ENCODE results near the gene PUDP. TPM values are rescaled to one million over a fixed set of nuclear protein-coding genes. Genes with fewer than 3 reads are reported as not detected.
A peak's percentile ranks its signal among the peaks of the same experiment; 100 is the strongest.

The PUDP gene
- total RNA-seq, 6 experiments from 2014 or later: 8.8 to 18.4 (median 11.8) TPM

GRCh38 chrX:7132335-7133049 lies 15.5 kb downstream of the PUDP start:
- intact Hi-C loops (cut with DNase I): no loop called here
- H3K27me3 ChIP-seq: no peaks in the 10 kb centered on the region
- DNase-seq: peak in 1 of 3 donors; percentile 48
- peak overlapping the region in 1 of 3 donors; percentile 49 for H3K27ac ChIP-seq
- TF ChIP-seq POLR2A (IDR thresholded peaks at IDR 0.05): no peak
- TF ChIP-seq CTCF (IDR thresholded peaks at IDR 0.05): peak; percentile 39 to 58 (median 43)
- H3K36me3 ChIP-seq: no peaks in the 10 kb centered on the region
- no peak overlapping the region for H3K4me3 ChIP-seq
- peak; percentile 71 to 95 (median 79) for ATAC-seq
- WGBS (ENCODE audit: insufficient coverage, low coverage, low lambda C conversion rate, missing lambda C conversion rate): 56% methylated on average over 3 of the region's 3 CpGs
- no peaks in the 10 kb centered on the region for H3K9me3 ChIP-seq
- peaks cover 0 to 14% (median 2%) of the 10 kb centered on the region in 4 donors for H3K4me1 ChIP-seq

- ATAC-seq (no peak), DNase-seq (no peak)
- TF ChIP-seq CTCF (IDR thresholded peaks at IDR 0.05) (no peak), POLR2A (IDR thresholded peaks at IDR 0.05) (no peak)
- Histone ChIP-seq H3K4me3 (no peak overlapping the region), H3K36me3 (no peaks in the 10 kb centered on the region), H3K27me3 (no peaks in the 10 kb centered on the region), H3K9me3 (no peaks in the 10 kb centered on the region), H3K4me1 (peaks cover 0 to 14% (median 2%) of the 10 kb centered on the region in 4 donors), H3K27ac (no peak overlapping the region)
- WGBS (ENCODE audit: insufficient coverage, low coverage, low lambda C conversion rate, missing lambda C conversion rate): 87% methylated on average over 11 of the region's 13 CpGs
- intact Hi-C loops (cut with DNase I): no loop called here
These were observed 16.3 kb downstream of the PUDP start for GRCh38 chrX:7131621-7132020.

DNA sequence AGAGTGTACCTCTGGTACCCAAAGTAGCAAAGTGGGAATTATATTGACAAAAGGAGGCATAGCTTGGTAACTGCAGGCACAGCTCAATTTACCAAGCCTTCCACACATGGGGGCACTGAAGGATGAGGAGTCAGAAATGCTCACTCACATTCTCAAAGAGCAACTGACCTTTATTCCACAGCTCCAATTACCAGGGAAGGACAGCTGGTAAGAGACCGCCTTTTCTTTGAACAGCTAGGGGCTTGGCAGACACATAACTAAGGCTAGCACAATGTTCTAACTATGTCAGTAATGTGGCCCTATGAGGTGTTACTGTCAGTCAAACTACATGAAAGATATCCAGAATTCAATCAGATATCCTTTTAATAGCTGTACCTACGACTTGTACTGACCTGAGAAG lies 20.9 kb downstream of the PUDP start:
- ATAC-seq: no peak
- intact Hi-C loops (cut with DNase I): no loop called here
- Histone ChIP-seq H3K9me3 (no peaks in the 10 kb centered on the region), H3K27me3 (no peaks in the 10 kb centered on the region), H3K4me1 (peaks cover 0 to 3% (median 0%) of the 10 kb centered on the region in 4 donors), H3K36me3 (no peaks in the 10 kb centered on the region), H3K27ac (no peak overlapping the region), H3K4me3 (no peak overlapping the region)
- DNase-seq: no peak
- TF ChIP-seq CTCF (IDR thresholded peaks at IDR 0.05): no peak
- TF ChIP-seq POLR2A (IDR thresholded peaks at IDR 0.05): no peak
- 97% methylated on average over 2 of the region's 2 CpGs for WGBS (ENCODE audit: insufficient coverage, low coverage, low lambda C conversion rate, missing lambda C conversion rate)

DNA sequence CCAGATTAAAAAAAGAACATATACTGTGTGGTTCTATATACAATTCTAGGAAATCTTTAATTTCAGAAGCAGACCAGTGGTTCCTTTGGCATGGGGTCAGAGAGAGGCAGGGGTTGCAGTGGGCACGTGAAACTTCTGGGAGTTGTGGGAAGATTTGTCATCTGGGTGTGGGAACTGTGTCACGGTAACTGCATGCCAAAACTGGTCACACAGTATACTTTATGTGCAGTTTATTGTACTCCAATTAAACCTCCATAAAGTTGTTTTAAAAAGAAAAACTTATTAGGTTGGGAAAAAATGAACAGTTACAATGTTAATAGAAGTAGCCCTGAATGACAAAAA lies 27.1 kb downstream of the PUDP start:
- peak overlapping the region in 1 of 3 donors; percentile 53 for H3K27ac ChIP-seq
- peaks cover 0 to 11% (median 4%) of the 10 kb centered on the region in 4 donors for H3K4me1 ChIP-seq
- no peaks in the 10 kb centered on the region for H3K9me3 ChIP-seq
- WGBS (ENCODE audit: insufficient coverage, low coverage, low lambda C conversion rate, missing lambda C conversion rate): 7% methylated on average over 2 of the region's 2 CpGs
- H3K4me3 ChIP-seq: no peak overlapping the region
- peak in 3 of 4 donors; percentile 6 to 54 (median 44) for ATAC-seq
- no peaks in the 10 kb centered on the region for H3K27me3 ChIP-seq
- intact Hi-C loops (cut with DNase I): no loop called here
- no peak for TF ChIP-seq CTCF (IDR thresholded peaks at IDR 0.05)
- TF ChIP-seq POLR2A (IDR thresholded peaks at IDR 0.05): no peak
- H3K36me3 ChIP-seq: no peaks in the 10 kb centered on the region
- no peak for DNase-seq
